Lower leg skin (tissue), 4 donors: ENCODE results near the gene SLC25A22. TPM values are rescaled to one million over a fixed set of nuclear protein-coding genes. Genes with fewer than 3 reads are reported as not detected.

ENCODE experiments used
- DNase-seq, 2 donors: peaks; one replicate each; pipeline ENCODE4 v3.0.0-alpha.2; 2019; ENCODE audit warnings: low spot score in 2 of 2
- H3K4me3 ChIP-seq: fragments of 200-600 bp; sonication (generic); 2 replicates; pipeline ENCODE4 v1.5.1; 2017; ENCODE audit warnings: mild to moderate bottlenecking, low read depth; ENCODE audit not compliant: poor library complexity, severe bottlenecking
- CTCF ChIP-seq, 3 donors: fragments of 450-650 bp; IDR thresholded peaks; one replicate each; pipeline ENCODE4 v1.5.1; 2016; ENCODE audit warnings: antibody characterized with exemption in 3 of 3, mild to moderate bottlenecking in 3 of 3, moderate library complexity in 2 of 3
- POLR2A ChIP-seq, 2 donors: fragments of 450-650 bp; IDR thresholded peaks; one replicate each; pipeline ENCODE4 v1.6.1; 2016 to 2017; ENCODE audit warnings: antibody characterized with exemption in 2 of 2, mild to moderate bottlenecking in 1 of 2, moderate library complexity in 1 of 2
- WGBS, 2 donors: methylation state at CpG; one replicate each; pipeline ENCODE4 v1.1.5; 2018; 5-methylcytosine and 5-hydroxymethylcytosine counted together
- intact Hi-C: fragments of 100-400 bp; cut with DNase I; formaldehyde crosslinking; loops from one replicate; pipeline ENCODE4 v1.15.0; 2023; ENCODE audit warnings: low total_unique reads
- total RNA-seq, 4 donors: library from RNA; depleted of rRNA; stranded (reverse); fragments of >200 nt; gene quantifications; one replicate each; pipeline ENCODE4 v1.1.0, GENCODE V29; 2016

The SLC25A22 gene
- total RNA-seq, 4 donors from 2014 or later = 10.9 to 19.2 (median 14.8) TPM

GRCh38 chr11:742571-743201 lies 55.4 kb downstream of the SLC25A22 start:
- no peak overlapping the region for H3K4me3 ChIP-seq
- TF ChIP-seq CTCF (IDR thresholded peaks at IDR 0.05) = no peak
- TF ChIP-seq POLR2A (IDR thresholded peaks at IDR 0.05) = no peak
- intact Hi-C loops = no loop called here
- 94% methylated on average over 4 of the region's 4 CpGs for WGBS, 2 donors
- DNase-seq = no peak

- intact Hi-C loops = no loop called here
- 91 to 94% methylated on average over 3 of the region's 3 CpGs for WGBS, 2 donors
- H3K4me3 ChIP-seq = no peak overlapping the region
- DNase-seq = no peak
- no peak for TF ChIP-seq POLR2A (IDR thresholded peaks at IDR 0.05)
- no peak for TF ChIP-seq CTCF (IDR thresholded peaks at IDR 0.05)
These were observed 55.9 kb downstream of the SLC25A22 start for GRCh38 chr11:742156-742546.

Other genes starting within 250 kb of the SLC25A22 start
- 10 to 100 TPM in 2 of 4 donors, 1 to 10 TPM in 2; 7.6 to 20.4 (median 11.2) TPM for gene LMNTD2, start 237.5 kb downstream of the SLC25A22 start, total RNA-seq
- gene RASSF7, start 237.3 kb downstream of the SLC25A22 start, total RNA-seq = 100 to 1,000 TPM in 3 of 4 donors, 10 to 100 TPM in 1; 99.7 to 174 (median 139) TPM
- 10 to 100 TPM; 30.0 to 55.2 (median 31.5) TPM for gene PHRF1, start 221.8 kb downstream of the SLC25A22 start, total RNA-seq
- gene IRF7, start 182.3 kb downstream of the SLC25A22 start, total RNA-seq = 10 to 100 TPM; 33.7 to 40.9 (median 36.6) TPM
- gene CDHR5, start 173.3 kb downstream of the SLC25A22 start, total RNA-seq = not detected
- gene SCT, start 171.1 kb downstream of the SLC25A22 start, total RNA-seq = not detected
- 1 to 10 TPM in 1 of 4 donors, under 1 TPM in 1, not detected in 2; 0.23 to 2.0 TPM for gene DRD4, start 161.0 kb downstream of the SLC25A22 start, total RNA-seq
- 10 to 100 TPM; 31.1 to 57.0 (median 39.6) TPM for gene DEAF1, start 103.1 kb downstream of the SLC25A22 start, total RNA-seq
- gene TMEM80, start 102.5 kb downstream of the SLC25A22 start, total RNA-seq = 10 to 100 TPM; 28.9 to 70.9 (median 42.9) TPM
- gene EPS8L2, start 92.0 kb downstream of the SLC25A22 start, total RNA-seq = 100 to 1,000 TPM; 143 to 242 (median 164) TPM
- gene TALDO1, start 50.8 kb downstream of the SLC25A22 start, total RNA-seq = 100 to 1,000 TPM; 167 to 249 (median 183) TPM
- 10 to 100 TPM; 30.9 to 52.4 (median 39.8) TPM for gene GATD1, start 20.8 kb downstream of the SLC25A22 start, total RNA-seq
- not detected for gene CEND1, start 8.2 kb downstream of the SLC25A22 start, total RNA-seq
- gene PIDD1, start 7.0 kb upstream of the SLC25A22 start, total RNA-seq = 10 to 100 TPM; 16.4 to 44.3 (median 24.5) TPM
- 1,000 to 10,000 TPM in 1 of 4 donors, 100 to 1,000 TPM in 3; 479 to 1,471 (median 745) TPM for gene RPLP2, start 11.7 kb upstream of the SLC25A22 start, total RNA-seq
- 10 to 100 TPM; 55.5 to 99.7 (median 72.4) TPM for gene PNPLA2, start 20.6 kb upstream of the SLC25A22 start, total RNA-seq
- gene CRACR2B, start 29.6 kb upstream of the SLC25A22 start, total RNA-seq = 10 to 100 TPM; 14.5 to 47.9 (median 32.3) TPM
- gene CD151, start 34.7 kb upstream of the SLC25A22 start, total RNA-seq = 100 to 1,000 TPM; 124 to 186 (median 157) TPM
- gene POLR2L, start 44.2 kb upstream of the SLC25A22 start, total RNA-seq = 10 to 100 TPM; 39.1 to 61.2 (median 51.4) TPM
- 10 to 100 TPM; 57.3 to 88.3 (median 70.7) TPM for gene TSPAN4, start 44.6 kb upstream of the SLC25A22 start, total RNA-seq
- 10 to 100 TPM; 35.5 to 59.4 (median 50.7) TPM for gene CHID1, start 112.5 kb upstream of the SLC25A22 start, total RNA-seq
- 10 to 100 TPM; 33.6 to 76.6 (median 46.4) TPM for gene AP2A2, start 127.6 kb upstream of the SLC25A22 start, total RNA-seq
- gene MUC6, start 238.4 kb upstream of the SLC25A22 start, total RNA-seq = not detected